HG02759 (cell line): ENCODE measurements around the gene FRMD8.
A peak's percentile ranks its signal among the peaks of the same experiment; 100 is the strongest.

Experiments
- ATAC-seq: cut with Tn5 transposase; IDR thresholded peaks from one replicate; pipeline ENCODE4 v1.9.1; 2021; ENCODE audit warnings: mild to moderate bottlenecking, moderate library complexity; ENCODE audit not compliant: unreplicated experiment

FRMD8 gene

GRCh38 chr11:65386307-65387140 is at the start of gene FRMD8:
FRMD8 (plus strand) TSS chr11:65386637; CDS start chr11:65387037, 400 bp downstream.
- ATAC-seq, result peak; percentile 48

- ATAC-seq, result no peak
Observed at GRCh38 chr11:65338676-65339075, 47.8 kb upstream of the FRMD8 start.

- ATAC-seq, result no peak
Observed at GRCh38 chr11:65340226-65340625, 46.2 kb upstream of the FRMD8 start.

GRCh38 chr11:65341856-65342255 is 44.6 kb upstream of the FRMD8 start:
- ATAC-seq, result no peak

- no peak for ATAC-seq
Observed at GRCh38 chr11:65351511-65351910, 34.9 kb upstream of the FRMD8 start.

GRCh38 chr11:65352783-65353182 is 33.7 kb upstream of the FRMD8 start:
- ATAC-seq, result no peak

- ATAC-seq, result no peak
Observed at GRCh38 chr11:65353376-65353775, 33.1 kb upstream of the FRMD8 start.

GRCh38 chr11:65353900-65354264 is 32.6 kb upstream of the FRMD8 start:
- no peak for ATAC-seq

- peak; percentile 92 for ATAC-seq
Observed at GRCh38 chr11:65354265-65355012, 32.0 kb upstream of the FRMD8 start, which contains the start of gene TIGD3. TIGD3 (plus strand) TSS chr11:65354751; CDS start chr11:65355809, 1,058 bp downstream.

GRCh38 chr11:65355013-65355775 is 31.2 kb upstream of the FRMD8 start:
- peak; percentile 32 for ATAC-seq

GRCh38 chr11:65355776-65356393 is 30.6 kb upstream of the FRMD8 start:
- ATAC-seq, result no peak

- no peak for ATAC-seq
Observed at GRCh38 chr11:65356394-65356972, 30.0 kb upstream of the FRMD8 start.

- ATAC-seq, result no peak
Observed at GRCh38 chr11:65357856-65358356, 28.5 kb upstream of the FRMD8 start.

- no peak for ATAC-seq
Observed at GRCh38 chr11:65362320-65362931, 24.0 kb upstream of the FRMD8 start.

- ATAC-seq, result no peak
Observed at GRCh38 chr11:65362966-65363365, 23.5 kb upstream of the FRMD8 start.

GRCh38 chr11:65363770-65364169 is 22.7 kb upstream of the FRMD8 start:
- no peak for ATAC-seq

- ATAC-seq, result no peak
Observed at GRCh38 chr11:65366340-65366773, 20.1 kb upstream of the FRMD8 start.

GRCh38 chr11:65370659-65371049 is 15.8 kb upstream of the FRMD8 start:
- no peak for ATAC-seq

- ATAC-seq, result no peak
Observed at GRCh38 chr11:65373839-65374580, 12.4 kb upstream of the FRMD8 start.
